ENCODE data around the gene CD14. TPM values are rescaled to one million over a fixed set of nuclear protein-coding genes. Genes with fewer than 3 reads are reported as not detected.
"Not testable (repeated sequence)": the region's sequence is repeated elsewhere in the genome, so short reads cannot be mapped to it uniquely, and the experiment has no call there.

CD14 gene
- polyA plus RNA-seq, 2 of the 4 experiments (the other 2 are of a cell fraction), result 2.9 to 3.3 TPM

GRCh38 chr5:140628711-140629110 is 4.3 kb downstream of the CD14 start (continued):
- no peak for TF ChIP-seq FOXS1 (CRISPR knock-in tag; IDR thresholded peaks at IDR 0.05)

DNA sequence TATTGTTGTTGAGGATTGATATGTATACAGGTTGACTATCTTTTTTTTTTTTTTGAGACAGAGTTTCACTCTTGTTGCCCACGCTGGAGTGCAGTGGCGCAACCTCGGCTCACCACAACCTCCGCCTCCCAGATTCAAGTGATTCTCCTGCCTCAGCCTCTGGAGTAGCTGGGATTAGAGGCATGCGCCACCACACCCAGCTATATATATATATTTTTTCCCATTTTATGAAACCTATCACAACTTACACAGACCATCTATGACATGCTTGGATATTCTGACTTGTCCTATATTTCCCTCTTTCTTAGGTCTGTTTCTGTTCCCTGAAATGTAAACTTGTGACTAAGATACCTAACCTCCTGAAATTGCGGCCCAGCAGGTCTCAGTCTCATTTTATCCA is 5.0 kb downstream of the CD14 start:
- peak; percentile 89 for TF ChIP-seq ZFP36 (IDR thresholded peaks at IDR 0.05; ENCODE audit: borderline replicate concordance, partially characterized antibody)
- TF ChIP-seq POLR2A (IDR thresholded peaks at IDR 0.05; ENCODE audit: low read length), result no peak
- TF ChIP-seq CHD4 (IDR thresholded peaks at IDR 0.05; ENCODE audit: borderline replicate concordance), result no peak
- 62% methylated on average over 6 of the region's 6 CpGs for WGBS (ENCODE audit: missing lambda C conversion rate)
- peaks cover 15% of the 10 kb centered on the region for H3K4me1 ChIP-seq
- ChIA-PET CTCF (interaction anchor here (0.8 to 1.1 kb wide), 2 partner anchors 14 to 269 kb away, joined by 3 read pairs; no protein-coding TSS in a partner anchor), POLR2A (no interaction called here)
- no peak overlapping the region for H3K4me3 ChIP-seq
- no peak overlapping the region for H3K27ac ChIP-seq
- DNase-seq (ENCODE audit: low read depth in 1 of 2, low spot score in 1 of 2) (no peak), FAIRE-seq (no peak), ATAC-seq (no peak)
- no peak overlapping the region for H3K4me2 ChIP-seq
- peaks cover 20% of the 10 kb centered on the region for H3K9me3 ChIP-seq

DNA sequence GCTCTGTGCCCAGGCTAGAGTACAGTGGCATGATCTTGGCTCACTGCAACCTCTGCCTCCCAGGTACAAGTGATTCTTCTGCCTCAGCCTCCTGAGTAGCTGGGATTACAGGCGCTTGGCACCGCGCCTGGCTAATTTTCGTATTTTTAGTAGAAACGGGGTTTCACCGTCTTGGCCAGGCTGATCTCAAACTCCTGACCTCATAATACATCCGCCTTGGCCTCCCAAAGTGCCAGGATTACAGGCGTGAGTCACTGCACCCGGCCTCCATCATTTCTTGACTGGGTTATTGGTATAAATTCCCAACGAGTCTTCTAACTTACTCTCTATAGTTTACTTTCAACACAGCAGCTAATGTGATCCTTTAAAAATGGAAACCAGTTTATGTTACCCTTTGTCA is 8.1 kb downstream of the CD14 start:
- H3K4me2 ChIP-seq; POLR2A ChIA-PET; ATAC-seq; H3K4me3 ChIP-seq; H3K4me1 ChIP-seq; FAIRE-seq; DNase-seq (ENCODE audit: low read depth in 1 of 2, low spot score in 1 of 2); H3K27ac ChIP-seq: not testable (repeated sequence)
- H3K9me3 ChIP-seq, result peaks cover 24% of the 10 kb centered on the region
- 73% methylated on average over 10 of the region's 10 CpGs for WGBS (ENCODE audit: missing lambda C conversion rate)
- CTCF ChIA-PET, result interaction anchor here (1.0 to 1.2 kb wide), 3 partner anchors 11 to 48 kb away, joined by 3 to 4 read pairs (median 4); partner anchors contain the start of gene TMCO6

GRCh38 chr5:140623061-140623460 is 9.9 kb downstream of the CD14 start:
- FAIRE-seq; H3K4me3 ChIP-seq; H3K4me1 ChIP-seq; ATAC-seq; H3K27ac ChIP-seq; H3K4me2 ChIP-seq; DNase-seq (ENCODE audit: low read depth in 1 of 2, low spot score in 1 of 2): not testable (repeated sequence)
- ChIA-PET POLR2A (interaction anchor here (0.6 kb wide), 1 partner anchor 24 kb away, joined by 3 read pairs; the partner anchor contains the start of genes IK and NDUFA2), CTCF (interaction anchor here (1.0 to 2.4 kb wide), 3 partner anchors 8 to 250 kb away, joined by 3 to 6 read pairs (median 3); no protein-coding TSS in a partner anchor)
- H3K9me3 ChIP-seq, result peaks cover 20% of the 10 kb centered on the region

DNA sequence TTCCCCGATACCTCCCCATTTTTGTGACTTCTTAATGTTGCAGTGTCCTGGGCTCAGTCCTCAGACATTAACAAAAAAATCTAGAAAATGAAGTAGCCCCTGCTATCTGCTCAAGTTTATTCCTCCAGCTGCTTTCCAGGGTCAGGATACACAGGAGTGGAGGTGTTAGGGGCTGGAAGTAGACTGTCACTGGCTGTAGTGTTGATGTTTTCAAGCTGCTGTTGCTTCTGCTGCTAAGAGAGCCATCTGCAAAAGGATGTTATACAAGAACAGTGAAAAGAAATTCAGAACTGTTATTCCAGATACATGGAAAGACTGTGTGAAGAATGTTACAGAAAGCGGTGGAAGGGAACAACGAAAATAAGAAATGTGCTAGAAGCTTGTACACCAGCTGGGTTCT is 10.7 kb downstream of the CD14 start:
- no peak for TF ChIP-seq CBX8 (IDR thresholded peaks at IDR 0.05)
- no peak for TF ChIP-seq ZSCAN20 (CRISPR knock-in tag; IDR thresholded peaks at IDR 0.05)
- TF ChIP-seq, protein P1, sequence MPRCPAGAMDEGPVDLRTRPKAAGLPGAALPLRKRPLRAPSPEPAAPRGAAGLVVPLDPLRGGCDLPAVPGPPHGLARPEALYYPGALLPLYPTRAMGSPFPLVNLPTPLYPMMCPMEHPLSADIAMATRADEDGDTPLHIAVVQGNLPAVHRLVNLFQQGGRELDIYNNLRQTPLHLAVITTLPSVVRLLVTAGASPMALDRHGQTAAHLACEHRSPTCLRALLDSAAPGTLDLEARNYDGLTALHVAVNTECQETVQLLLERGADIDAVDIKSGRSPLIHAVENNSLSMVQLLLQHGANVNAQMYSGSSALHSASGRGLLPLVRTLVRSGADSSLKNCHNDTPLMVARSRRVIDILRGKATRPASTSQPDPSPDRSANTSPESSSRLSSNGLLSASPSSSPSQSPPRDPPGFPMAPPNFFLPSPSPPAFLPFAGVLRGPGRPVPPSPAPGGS (IDR thresholded peaks at IDR 0.05), result no peak
- no peak for TF ChIP-seq TFCP2L1 (CRISPR knock-in tag; IDR thresholded peaks at IDR 0.05)
- TF ChIP-seq HEYL (CRISPR knock-in tag; IDR thresholded peaks at IDR 0.05), result no peak
- TF ChIP-seq, protein P2, sequence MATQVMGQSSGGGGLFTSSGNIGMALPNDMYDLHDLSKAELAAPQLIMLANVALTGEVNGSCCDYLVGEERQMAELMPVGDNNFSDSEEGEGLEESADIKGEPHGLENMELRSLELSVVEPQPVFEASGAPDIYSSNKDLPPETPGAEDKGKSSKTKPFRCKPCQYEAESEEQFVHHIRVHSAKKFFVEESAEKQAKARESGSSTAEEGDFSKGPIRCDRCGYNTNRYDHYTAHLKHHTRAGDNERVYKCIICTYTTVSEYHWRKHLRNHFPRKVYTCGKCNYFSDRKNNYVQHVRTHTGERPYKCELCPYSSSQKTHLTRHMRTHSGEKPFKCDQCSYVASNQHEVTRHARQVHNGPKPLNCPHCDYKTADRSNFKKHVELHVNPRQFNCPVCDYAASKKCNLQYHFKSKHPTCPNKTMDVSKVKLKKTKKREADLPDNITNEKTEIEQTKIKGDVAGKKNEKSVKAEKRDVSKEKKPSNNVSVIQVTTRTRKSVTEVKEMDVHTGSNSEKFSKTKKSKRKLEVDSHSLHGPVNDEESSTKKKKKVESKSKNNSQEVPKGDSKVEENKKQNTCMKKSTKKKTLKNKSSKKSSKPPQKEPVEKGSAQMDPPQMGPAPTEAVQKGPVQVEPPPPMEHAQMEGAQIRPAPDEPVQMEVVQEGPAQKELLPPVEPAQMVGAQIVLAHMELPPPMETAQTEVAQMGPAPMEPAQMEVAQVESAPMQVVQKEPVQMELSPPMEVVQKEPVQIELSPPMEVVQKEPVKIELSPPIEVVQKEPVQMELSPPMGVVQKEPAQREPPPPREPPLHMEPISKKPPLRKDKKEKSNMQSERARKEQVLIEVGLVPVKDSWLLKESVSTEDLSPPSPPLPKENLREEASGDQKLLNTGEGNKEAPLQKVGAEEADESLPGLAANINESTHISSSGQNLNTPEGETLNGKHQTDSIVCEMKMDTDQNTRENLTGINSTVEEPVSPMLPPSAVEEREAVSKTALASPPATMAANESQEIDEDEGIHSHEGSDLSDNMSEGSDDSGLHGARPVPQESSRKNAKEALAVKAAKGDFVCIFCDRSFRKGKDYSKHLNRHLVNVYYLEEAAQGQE (IDR thresholded peaks at IDR 0.05), result no peak
- no peak for TF ChIP-seq EP300 (IDR thresholded peaks at IDR 0.05)
- Histone ChIP-seq H3K4me3 (no peak overlapping the region), H3K4me1 (no peaks in the 10 kb centered on the region), H3K9me3 (peaks cover 14% of the 10 kb centered on the region; the same call in 1 of the 3 replicates), H3K27ac (no peak overlapping the region), H3K4me2 (no peak overlapping the region)
- ChIA-PET POLR2A (interaction anchor here (0.6 kb wide), 1 partner anchor 25 kb away, joined by 3 read pairs; the partner anchor contains the start of genes IK and NDUFA2), CTCF (interaction anchor here (1.0 to 2.4 kb wide), 3 partner anchors 9 to 249 kb away, joined by 3 to 6 read pairs (median 3); no protein-coding TSS in a partner anchor)
- no peak for ATAC-seq
- DNase-seq (ENCODE audit: low read depth in 1 of 2, low spot score in 1 of 2), result no peak
- FAIRE-seq, result no peak
- WGBS (ENCODE audit: missing lambda C conversion rate), result 71% methylated on average over 3 of the region's 3 CpGs
